GM18502 (cell line): ENCODE results near the gene SRSF4.

Experiments
- ATAC-seq: cut with Tn5 transposase; IDR thresholded peaks from one replicate; pipeline ENCODE4 v1.9.1; 2021; ENCODE audit warnings: mild to moderate bottlenecking; ENCODE audit not compliant: unreplicated experiment, poor library complexity

SRSF4 gene

DNA sequence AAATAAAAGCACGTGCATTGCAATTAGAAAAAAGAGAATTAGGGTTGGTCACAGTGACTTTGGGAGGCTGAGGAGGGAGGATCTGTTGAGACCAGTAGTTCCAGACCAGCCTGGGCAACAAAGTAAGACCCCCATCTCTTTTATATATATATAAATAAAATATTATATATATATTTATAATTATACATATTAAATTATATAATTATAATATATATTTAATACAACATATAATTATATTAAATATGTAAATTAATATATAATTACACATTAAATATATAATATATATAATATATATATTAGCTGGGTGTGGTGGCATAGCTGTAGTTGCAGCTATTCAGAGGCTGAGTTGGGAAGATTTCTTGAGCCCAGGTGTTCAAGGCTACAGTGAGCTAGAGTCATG, 81.2 kb downstream of the SRSF4 start:
- no peak for ATAC-seq

DNA sequence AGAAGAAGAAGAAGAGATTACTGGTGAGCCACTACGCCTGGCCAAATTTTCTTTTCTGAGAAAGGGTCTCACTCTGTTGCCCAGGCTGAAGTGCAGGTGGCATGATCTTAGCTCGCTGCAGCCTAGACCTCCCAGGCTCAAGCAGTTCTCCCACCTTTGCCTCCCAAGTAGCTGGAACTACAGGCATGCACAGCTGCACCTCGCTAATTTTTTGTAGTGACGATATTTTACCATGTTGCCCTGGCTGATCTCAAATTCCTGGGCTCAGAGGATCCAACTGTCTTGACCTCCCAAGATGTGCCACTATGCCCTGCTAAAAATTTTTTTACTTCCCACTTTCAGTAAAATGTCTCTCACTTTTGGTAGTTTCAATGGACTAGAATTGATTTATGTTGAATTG, 82.4 kb downstream of the SRSF4 start:
- no peak for ATAC-seq
